ENCODE results near the gene SEMA5B.

DNA sequence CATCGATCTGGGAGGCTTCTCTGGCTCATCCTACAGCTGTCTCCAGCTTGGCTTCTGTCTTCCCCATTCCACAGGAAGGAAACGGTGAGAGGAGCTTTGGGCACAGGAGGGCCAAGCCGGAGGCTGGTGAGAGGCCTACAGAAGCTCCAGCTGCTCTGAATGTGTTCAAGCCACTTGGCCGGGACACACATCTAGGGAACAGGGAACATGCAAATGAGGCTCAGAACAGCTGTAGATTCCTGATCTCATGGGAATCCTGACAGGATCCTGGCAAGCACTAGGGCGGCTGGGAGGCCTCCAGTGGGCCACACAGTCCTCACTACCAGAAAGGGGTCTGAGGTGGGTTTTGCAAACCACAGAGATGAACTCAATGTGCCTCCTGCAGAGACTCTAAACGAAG, 13.7 kb downstream of the SEMA5B start:
- TF ChIP-seq, protein P1, sequence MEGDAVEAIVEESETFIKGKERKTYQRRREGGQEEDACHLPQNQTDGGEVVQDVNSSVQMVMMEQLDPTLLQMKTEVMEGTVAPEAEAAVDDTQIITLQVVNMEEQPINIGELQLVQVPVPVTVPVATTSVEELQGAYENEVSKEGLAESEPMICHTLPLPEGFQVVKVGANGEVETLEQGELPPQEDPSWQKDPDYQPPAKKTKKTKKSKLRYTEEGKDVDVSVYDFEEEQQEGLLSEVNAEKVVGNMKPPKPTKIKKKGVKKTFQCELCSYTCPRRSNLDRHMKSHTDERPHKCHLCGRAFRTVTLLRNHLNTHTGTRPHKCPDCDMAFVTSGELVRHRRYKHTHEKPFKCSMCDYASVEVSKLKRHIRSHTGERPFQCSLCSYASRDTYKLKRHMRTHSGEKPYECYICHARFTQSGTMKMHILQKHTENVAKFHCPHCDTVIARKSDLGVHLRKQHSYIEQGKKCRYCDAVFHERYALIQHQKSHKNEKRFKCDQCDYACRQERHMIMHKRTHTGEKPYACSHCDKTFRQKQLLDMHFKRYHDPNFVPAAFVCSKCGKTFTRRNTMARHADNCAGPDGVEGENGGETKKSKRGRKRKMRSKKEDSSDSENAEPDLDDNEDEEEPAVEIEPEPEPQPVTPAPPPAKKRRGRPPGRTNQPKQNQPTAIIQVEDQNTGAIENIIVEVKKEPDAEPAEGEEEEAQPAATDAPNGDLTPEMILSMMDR (conservative IDR thresholded peaks at IDR 0.05; ENCODE audit: low read depth, low read length), result no peak
- TF ChIP-seq EZH2 (IDR thresholded peaks at IDR 0.05; ENCODE audit: low read length, unreplicated experiment) (no peak), EZH2phosphoT487 (IDR thresholded peaks at IDR 0.05; ENCODE audit: borderline replicate concordance, low read length) (no peak)

Data from PC-3 (cell line).